ENCODE results near the gene FOXE1. TPM values are rescaled to one million over a fixed set of nuclear protein-coding genes. Genes with fewer than 3 reads are reported as not detected.

Gene FOXE1
- polyA plus RNA-seq, 1 experiment, result 5.3 TPM

DNA sequence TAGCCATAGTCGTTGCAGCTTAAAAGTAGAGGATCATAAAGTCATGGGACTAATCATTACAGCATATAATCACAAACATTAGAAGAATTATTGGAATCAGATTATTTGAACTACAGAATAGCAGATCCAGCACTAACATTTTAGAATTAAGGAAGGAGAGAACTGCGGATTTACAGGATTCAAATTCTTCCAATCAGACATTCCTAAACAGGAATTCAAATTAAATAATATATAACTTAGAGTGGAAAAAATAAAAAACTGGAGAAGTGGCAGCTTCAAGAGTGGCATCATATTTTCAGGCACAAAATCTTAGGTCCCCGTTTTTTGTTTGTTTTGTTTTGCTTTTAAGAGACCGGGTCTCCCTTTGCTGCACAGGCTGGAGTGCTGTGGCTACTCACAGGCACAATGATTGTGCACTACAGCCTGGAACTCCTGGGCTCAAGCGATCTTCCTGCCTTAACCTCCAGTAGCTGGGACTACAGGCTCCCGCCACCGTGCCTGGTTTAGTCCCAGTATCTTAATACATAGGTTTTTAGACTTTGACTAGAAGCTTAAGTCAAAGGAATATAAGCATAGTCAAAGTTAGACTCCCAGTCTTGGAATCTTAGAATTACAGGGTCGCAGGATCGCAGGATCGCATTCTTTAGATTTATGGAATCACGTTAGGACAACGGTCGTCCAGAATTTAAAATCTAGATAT, 2.1 kb upstream of the FOXE1 start:
- ChIA-PET POLR2A (no interaction called here), CTCF (interaction anchor here (1.0 to 1.1 kb wide), 2 partner anchors 11 to 72 kb away, joined by 3 read pairs; partner anchors contain the start of gene TRMO)
- Histone ChIP-seq H3K27me3 (ENCODE audit: control insufficient read depth, insufficient read depth, low read length) (peaks cover 72% of the 10 kb centered on the region), H3K4me3 (ENCODE audit: low read depth, low read length) (no peak overlapping the region), H3K36me3 (ENCODE audit: control insufficient read depth, insufficient read depth, low read length) (no peaks in the 10 kb centered on the region)
- DNase-seq (ENCODE audit: low read depth), result no peak
- TF ChIP-seq, protein P1, sequence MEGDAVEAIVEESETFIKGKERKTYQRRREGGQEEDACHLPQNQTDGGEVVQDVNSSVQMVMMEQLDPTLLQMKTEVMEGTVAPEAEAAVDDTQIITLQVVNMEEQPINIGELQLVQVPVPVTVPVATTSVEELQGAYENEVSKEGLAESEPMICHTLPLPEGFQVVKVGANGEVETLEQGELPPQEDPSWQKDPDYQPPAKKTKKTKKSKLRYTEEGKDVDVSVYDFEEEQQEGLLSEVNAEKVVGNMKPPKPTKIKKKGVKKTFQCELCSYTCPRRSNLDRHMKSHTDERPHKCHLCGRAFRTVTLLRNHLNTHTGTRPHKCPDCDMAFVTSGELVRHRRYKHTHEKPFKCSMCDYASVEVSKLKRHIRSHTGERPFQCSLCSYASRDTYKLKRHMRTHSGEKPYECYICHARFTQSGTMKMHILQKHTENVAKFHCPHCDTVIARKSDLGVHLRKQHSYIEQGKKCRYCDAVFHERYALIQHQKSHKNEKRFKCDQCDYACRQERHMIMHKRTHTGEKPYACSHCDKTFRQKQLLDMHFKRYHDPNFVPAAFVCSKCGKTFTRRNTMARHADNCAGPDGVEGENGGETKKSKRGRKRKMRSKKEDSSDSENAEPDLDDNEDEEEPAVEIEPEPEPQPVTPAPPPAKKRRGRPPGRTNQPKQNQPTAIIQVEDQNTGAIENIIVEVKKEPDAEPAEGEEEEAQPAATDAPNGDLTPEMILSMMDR (IDR thresholded peaks at IDR 0.05; ENCODE audit: insufficient read depth, low read depth, low read length), result no peak

DNA sequence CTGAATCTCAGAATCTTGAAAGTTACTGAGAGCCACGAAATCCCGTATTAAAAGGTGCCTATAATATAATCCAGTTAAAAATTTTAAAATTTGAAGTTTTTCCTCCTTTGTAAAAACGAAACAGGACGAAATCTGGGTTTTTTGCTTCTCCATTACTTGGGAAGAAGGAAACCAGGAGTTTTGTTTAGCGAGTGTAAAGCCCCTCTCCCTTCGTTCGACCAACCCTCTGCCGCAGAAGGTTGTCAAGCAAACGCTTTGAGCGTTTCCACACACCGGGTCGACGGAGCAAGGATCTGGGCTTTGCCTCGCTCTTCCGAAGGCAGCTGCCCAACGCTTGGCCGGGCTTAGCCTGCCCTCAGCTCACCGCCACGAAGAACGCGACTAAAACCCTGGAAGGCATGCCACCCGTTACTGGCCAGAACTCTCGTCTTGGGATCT, 1.6 kb upstream of the FOXE1 start:
- Histone ChIP-seq H3K4me3 (ENCODE audit: low read depth, low read length) (no peak overlapping the region), H3K36me3 (ENCODE audit: control insufficient read depth, insufficient read depth, low read length) (no peaks in the 10 kb centered on the region), H3K27me3 (ENCODE audit: control insufficient read depth, insufficient read depth, low read length) (peaks cover 70% of the 10 kb centered on the region)
- no peak for DNase-seq (ENCODE audit: low read depth)
- ChIA-PET CTCF (interaction anchor here (1.0 to 1.1 kb wide), 2 partner anchors 10 to 71 kb away, joined by 3 read pairs; partner anchors contain the start of gene TRMO), POLR2A (no interaction called here)
- TF ChIP-seq, protein P1 (IDR thresholded peaks at IDR 0.05; ENCODE audit: insufficient read depth, low read depth, low read length), result no peak

DNA sequence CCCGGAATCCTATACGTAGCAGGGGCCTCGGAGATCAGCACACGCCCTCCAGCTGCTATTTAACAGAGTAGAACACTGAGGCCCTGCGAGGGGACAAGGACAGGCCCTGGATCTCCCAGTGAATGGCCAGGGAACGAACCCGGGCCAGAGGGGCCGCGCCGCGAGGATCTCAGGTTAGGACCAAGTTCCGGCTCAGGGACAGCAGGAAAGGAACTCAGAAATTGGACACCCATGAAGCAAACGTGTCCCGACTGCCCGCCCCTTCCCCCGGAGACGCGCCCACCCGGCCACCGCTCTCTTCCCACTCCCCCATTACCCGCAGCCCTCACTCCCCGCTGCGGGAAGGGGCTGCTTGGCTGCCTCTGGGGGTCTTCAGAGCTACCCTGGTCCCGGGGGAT, 1.0 kb upstream of the FOXE1 start:
- CTCF ChIA-PET, result interaction anchor here (1.0 kb wide), 1 partner anchor 10 kb away, joined by 3 read pairs; no protein-coding TSS in a partner anchor
- Histone ChIP-seq H3K27me3 (ENCODE audit: control insufficient read depth, insufficient read depth, low read length) (peaks cover 70% of the 10 kb centered on the region), H3K4me3 (ENCODE audit: low read depth, low read length) (no peak overlapping the region), H3K36me3 (ENCODE audit: control insufficient read depth, insufficient read depth, low read length) (no peaks in the 10 kb centered on the region)
- TF ChIP-seq, protein P1 (IDR thresholded peaks at IDR 0.05; ENCODE audit: insufficient read depth, low read depth, low read length), result no peak
- no peak for DNase-seq (ENCODE audit: low read depth)
- POLR2A ChIA-PET, result no interaction called here

DNA sequence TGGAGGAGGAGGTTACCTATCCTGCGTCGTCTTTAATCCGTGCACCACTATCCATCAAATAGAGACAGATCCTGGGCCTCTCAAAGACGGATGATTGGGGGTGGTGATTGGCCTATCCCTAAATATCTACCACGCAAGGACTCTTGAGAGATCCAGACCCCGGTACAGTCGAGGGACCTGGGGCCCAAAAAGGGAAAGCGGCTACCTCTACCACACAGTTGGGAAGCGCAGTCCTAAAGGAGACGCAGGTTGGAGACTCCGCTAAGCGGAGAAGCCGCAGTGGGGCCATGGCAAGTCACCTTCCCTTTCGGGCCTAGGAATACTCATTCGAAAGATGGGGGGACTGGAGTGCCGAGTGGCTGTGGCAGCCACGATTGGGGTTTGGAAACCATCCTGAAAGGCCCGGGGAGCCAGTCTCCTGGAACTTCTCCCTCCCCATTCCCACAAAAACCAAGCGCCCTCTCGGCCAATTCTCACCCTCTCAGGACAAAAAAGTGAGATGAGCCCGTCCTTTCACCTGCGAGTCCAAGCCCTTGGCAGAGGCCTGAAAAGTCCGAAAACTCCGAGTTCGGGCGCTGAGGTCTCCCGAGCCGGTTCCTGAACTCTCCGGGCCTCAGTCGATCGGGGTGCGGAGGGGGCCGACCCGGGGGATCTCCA, 499 bp upstream of the FOXE1 start:
- Histone ChIP-seq H3K36me3 (ENCODE audit: control insufficient read depth, insufficient read depth, low read length) (no peaks in the 10 kb centered on the region), H3K27me3 (ENCODE audit: control insufficient read depth, insufficient read depth, low read length) (peaks cover 71% of the 10 kb centered on the region), H3K4me3 (ENCODE audit: low read depth, low read length) (peak overlapping the region; percentile 6)
- POLR2A ChIA-PET, result no interaction called here
- TF ChIP-seq, protein P1 (IDR thresholded peaks at IDR 0.05; ENCODE audit: insufficient read depth, low read depth, low read length), result no peak
- no peak for DNase-seq (ENCODE audit: low read depth)
- CTCF ChIA-PET, result interaction anchor here (0.9 kb wide), 1 partner anchor 144 kb away, joined by 3 read pairs; no protein-coding TSS in a partner anchor

Measured in BJ (cell line).